Bronchial epithelial cell (primary cell): Measurements from ENCODE around the gene C4orf51. TPM values are rescaled to one million over a fixed set of nuclear protein-coding genes. Genes with fewer than 3 reads are reported as not detected.

ENCODE experiments used
- DNase-seq: peaks from one replicate; pipeline ENCODE4 v3.0.0-alpha.2; 2010; ENCODE audit warnings: low read depth
- FAIRE-seq: peaks from 2 replicates; lab custom pipeline; 2011; peaks lifted over from hg19 to GRCh38; lab: Jason Lieb, UNC
- H3K27me3 ChIP-seq: 2 replicates; pipeline ENCODE4 v1.5.1; 2011; ENCODE audit warnings: low read length; ENCODE audit not compliant: control insufficient read depth, insufficient read depth
- H3K36me3 ChIP-seq: 2 replicates; pipeline ENCODE4 v1.5.1; 2011; ENCODE audit warnings: low read length; ENCODE audit not compliant: control insufficient read depth, insufficient read depth
- H3K4me3 ChIP-seq: 2 replicates; pipeline ENCODE4 v1.5.1; 2011; ENCODE audit warnings: mild to moderate bottlenecking, low read depth, low read length, control low read depth
- total RNA-seq: library from RNA; depleted of rRNA; stranded (reverse); fragments of >200 nt; gene quantifications from 2 replicates; pipeline ENCODE4 v1.2.1, GENCODE V29; 2014
- TF ChIP-seq, protein P1 (sequence below): IDR thresholded peaks from 2 replicates; pipeline ENCODE4 v1.5.1; 2011; ENCODE audit warnings: mild to moderate bottlenecking, moderate library complexity, low read length, control low read depth, inconsistent platforms; ENCODE audit not compliant: insufficient read depth, severe bottlenecking

C4orf51 gene
- total RNA-seq, 1 donor from 2014 or later: not detected

DNA sequence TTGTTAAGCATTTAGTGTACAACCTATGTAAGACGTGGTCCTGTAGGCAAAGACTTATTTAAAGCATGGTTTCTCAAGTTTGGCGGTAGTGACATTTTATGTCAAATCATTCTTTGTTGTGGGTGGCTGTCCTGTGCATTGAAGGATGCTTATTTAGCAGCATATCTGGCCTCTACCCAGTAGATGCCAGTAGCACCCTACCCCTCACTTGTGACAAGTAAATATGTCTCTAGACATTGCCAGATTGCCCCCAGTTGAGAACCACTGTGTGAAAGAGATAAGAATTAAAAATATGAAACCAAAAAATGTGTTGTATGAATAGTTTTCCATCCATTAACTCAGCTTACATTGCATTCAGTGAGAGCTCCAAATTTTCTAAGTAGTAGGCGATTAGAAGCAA is 35.2 kb upstream of the C4orf51 start:
- DNase-seq (no peak), FAIRE-seq (no peak)
- Histone ChIP-seq H3K27me3 (no peaks in the 10 kb centered on the region), H3K4me3 (no peak overlapping the region), H3K36me3 (no peaks in the 10 kb centered on the region)
- TF ChIP-seq, protein P1, sequence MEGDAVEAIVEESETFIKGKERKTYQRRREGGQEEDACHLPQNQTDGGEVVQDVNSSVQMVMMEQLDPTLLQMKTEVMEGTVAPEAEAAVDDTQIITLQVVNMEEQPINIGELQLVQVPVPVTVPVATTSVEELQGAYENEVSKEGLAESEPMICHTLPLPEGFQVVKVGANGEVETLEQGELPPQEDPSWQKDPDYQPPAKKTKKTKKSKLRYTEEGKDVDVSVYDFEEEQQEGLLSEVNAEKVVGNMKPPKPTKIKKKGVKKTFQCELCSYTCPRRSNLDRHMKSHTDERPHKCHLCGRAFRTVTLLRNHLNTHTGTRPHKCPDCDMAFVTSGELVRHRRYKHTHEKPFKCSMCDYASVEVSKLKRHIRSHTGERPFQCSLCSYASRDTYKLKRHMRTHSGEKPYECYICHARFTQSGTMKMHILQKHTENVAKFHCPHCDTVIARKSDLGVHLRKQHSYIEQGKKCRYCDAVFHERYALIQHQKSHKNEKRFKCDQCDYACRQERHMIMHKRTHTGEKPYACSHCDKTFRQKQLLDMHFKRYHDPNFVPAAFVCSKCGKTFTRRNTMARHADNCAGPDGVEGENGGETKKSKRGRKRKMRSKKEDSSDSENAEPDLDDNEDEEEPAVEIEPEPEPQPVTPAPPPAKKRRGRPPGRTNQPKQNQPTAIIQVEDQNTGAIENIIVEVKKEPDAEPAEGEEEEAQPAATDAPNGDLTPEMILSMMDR: no peak

DNA sequence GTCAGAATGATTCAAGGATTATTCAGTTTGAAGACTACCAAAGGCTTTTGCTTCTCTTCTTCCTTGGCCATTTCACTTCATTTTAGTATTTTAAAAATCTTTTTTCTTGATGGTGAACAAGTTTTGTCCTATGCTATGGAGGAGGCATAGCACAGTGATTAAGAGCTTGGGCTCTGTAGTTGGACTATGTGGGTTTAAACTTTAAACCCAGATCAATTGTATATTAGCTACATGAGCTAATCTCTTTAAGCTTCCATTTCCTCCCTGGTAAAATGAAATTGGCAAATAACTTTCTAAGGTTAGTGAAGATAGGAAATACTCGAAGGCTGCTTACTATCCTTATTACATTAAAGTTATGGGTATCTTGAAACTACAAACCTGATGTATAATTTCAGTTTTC is 23.8 kb upstream of the C4orf51 start:
- DNase-seq: no peak
- H3K36me3 ChIP-seq: peaks cover 1% of the 10 kb centered on the region
- TF ChIP-seq, protein P1: no peak
- no peak for FAIRE-seq
- no peaks in the 10 kb centered on the region for H3K27me3 ChIP-seq
- H3K4me3 ChIP-seq: no peak overlapping the region

GRCh38 chr4:145660064-145660463 is 19.9 kb upstream of the C4orf51 start:
- Histone ChIP-seq H3K36me3 (no peaks in the 10 kb centered on the region), H3K4me3 (no peak overlapping the region), H3K27me3 (no peaks in the 10 kb centered on the region)
- TF ChIP-seq, protein P1: no peak
- DNase-seq (no peak), FAIRE-seq (no peak)

- no peak for DNase-seq
- TF ChIP-seq, protein P1: no peak
- no peak for FAIRE-seq
- Histone ChIP-seq H3K36me3 (no peaks in the 10 kb centered on the region), H3K27me3 (no peaks in the 10 kb centered on the region), H3K4me3 (no peak overlapping the region)
Measured at GRCh38 chr4:145663194-145663593, 16.8 kb upstream of the C4orf51 start.

DNA sequence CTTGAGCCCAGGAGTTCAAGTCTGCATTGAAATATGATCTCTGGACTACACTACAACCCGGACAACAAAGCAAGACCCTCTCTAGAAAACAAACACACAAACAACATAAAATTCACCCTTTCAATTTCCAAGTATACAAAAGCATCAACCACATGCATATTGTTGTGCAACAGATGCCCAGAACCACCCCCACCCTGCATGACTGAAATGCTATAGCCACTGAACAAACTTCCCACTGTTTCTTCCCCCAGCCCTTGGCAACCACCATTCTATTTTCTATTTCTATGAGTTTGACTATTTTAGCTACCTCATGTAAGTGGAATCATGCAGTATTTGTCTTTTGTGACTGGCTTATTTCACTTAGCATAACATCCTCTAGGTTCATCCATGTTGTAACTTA is 14.2 kb upstream of the C4orf51 start:
- no peak for FAIRE-seq
- H3K36me3 ChIP-seq: no peaks in the 10 kb centered on the region

GRCh38 chr4:145670422-145670821 is 9.5 kb upstream of the C4orf51 start:
- DNase-seq (no peak), FAIRE-seq (no peak)
- H3K36me3 ChIP-seq: no peaks in the 10 kb centered on the region
- H3K27me3 ChIP-seq: no peaks in the 10 kb centered on the region
- TF ChIP-seq, protein P1: no peak
- H3K4me3 ChIP-seq: no peak overlapping the region

More for the DNA sequence above, 14.2 kb upstream of the C4orf51 start:
- TF ChIP-seq, protein P1: no peak
- Histone ChIP-seq H3K4me3 (no peak overlapping the region), H3K27me3 (no peaks in the 10 kb centered on the region)
- no peak for DNase-seq
